ENCODE results near the gene ZNF804A.

Gene ZNF804A

GRCh38 chr2:184598316-184599053 lies at the start of gene ZNF804A:
ZNF804A (plus strand) TSS chr2:184598529; CDS start chr2:184598960, 431 bp downstream.
- no peak for FAIRE-seq

- FAIRE-seq: no peak
Measured at GRCh38 chr2:184549153-184549552, 49.2 kb upstream of the ZNF804A start.

GRCh38 chr2:184551626-184552025 lies 46.7 kb upstream of the ZNF804A start:
- no peak for FAIRE-seq

GRCh38 chr2:184554736-184555135 lies 43.6 kb upstream of the ZNF804A start:
- FAIRE-seq: no peak

GRCh38 chr2:184555352-184555751 lies 43.0 kb upstream of the ZNF804A start:
- no peak for FAIRE-seq

DNA sequence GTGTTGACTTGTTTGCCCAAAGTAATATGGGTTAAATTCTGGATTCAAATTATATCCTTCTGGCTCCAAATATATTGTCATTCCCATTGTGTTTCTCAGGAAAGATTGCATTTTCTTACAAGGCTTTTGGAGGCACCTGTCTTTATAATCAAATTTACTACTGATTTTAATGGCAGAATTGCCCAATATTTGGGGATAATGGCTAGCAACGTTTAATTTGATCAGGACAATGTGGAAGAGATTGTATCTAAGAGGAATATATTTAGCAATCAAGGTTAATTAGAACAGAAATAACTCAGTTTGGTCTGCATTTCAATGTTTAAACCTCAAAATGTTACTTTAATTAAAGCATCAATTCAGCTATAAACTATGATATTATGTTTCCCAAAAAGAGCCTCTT lies 41.7 kb upstream of the ZNF804A start:
- FAIRE-seq: no peak

GRCh38 chr2:184558713-184559464 lies 39.4 kb upstream of the ZNF804A start:
- no peak for FAIRE-seq

DNA sequence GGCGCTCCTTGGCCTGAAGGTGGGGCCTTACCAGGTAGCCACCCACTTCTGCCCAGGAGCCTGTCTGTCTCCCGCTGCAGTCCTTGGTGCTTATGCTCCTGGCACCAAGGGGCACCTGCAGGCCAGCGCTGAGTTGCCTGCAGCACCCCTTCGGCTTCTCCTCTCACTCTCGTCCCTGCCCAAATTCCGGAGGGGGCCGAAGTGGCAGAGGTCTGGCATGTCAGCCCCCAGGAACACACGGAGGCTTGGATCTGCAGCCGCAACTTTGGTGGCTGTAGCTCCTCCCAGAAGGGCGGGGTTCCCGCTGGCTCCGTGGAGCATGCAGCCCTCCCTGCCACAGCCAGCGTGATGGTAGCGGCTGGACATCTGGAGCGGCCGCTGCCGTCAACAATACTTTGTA lies 37.7 kb upstream of the ZNF804A start:
- no peak for FAIRE-seq

GRCh38 chr2:184562532-184562931 lies 35.8 kb upstream of the ZNF804A start:
- FAIRE-seq: no peak

DNA sequence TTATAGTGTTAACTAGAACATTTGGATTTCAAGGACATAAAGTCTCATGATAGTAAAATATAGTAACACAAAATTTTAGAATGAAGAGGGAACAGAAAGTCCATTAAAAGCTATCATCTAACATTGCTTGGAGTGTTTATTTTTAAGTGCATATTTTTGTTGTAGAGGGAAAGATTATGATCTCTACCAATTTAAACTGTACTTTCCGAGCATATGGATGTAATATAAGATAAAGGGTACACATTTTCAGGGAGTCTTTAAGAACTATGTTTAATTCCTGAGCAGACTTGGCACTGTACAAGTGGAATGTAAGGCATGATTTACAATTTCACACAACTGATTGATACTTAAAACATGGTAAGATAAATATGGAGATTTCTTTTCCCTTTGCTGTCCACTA lies 34.2 kb upstream of the ZNF804A start:
- FAIRE-seq: no peak

GRCh38 chr2:184566716-184567115 lies 31.6 kb upstream of the ZNF804A start:
- no peak for FAIRE-seq

DNA sequence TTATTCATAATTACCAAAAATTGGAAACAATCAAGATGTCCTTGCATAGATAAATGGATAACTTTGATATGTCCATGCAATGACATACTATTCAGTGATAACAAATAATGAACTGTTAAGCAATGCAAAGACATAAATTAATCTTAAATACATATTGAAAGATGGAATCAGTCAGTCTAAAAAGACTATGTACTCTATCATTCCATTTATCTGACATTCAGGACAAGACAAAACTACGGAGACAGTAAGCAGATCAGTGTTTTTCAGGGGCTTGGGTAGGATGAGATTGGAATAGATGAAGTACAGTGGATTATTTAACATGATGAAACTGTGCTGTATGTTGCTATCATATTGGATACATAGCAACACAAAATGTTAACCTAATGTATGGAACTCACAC lies 21.3 kb upstream of the ZNF804A start:
- no peak for FAIRE-seq

GRCh38 chr2:184577743-184578142 lies 20.6 kb upstream of the ZNF804A start:
- FAIRE-seq: no peak

- FAIRE-seq: no peak
Measured at GRCh38 chr2:184579226-184579625, 19.1 kb upstream of the ZNF804A start.

DNA sequence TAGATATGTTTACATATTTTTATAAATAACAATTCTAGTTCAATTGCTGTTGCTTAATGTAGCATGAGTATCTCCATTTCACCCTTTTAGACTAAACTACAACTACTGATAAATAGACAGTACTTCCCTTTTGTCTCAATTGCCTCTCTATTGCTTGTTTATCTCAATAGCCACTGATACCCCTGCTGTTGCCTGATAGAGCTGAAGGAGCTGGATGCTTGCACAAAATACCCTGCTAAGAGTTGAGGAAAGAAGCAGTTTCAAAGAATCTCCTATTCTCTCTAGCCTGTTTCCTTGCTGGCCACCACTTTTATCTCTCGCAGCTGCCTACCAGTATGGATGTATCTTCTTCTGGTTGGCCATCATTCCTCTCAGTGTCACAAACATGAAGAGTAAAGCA lies 16.9 kb upstream of the ZNF804A start:
- no peak for FAIRE-seq

GRCh38 chr2:184589261-184589660 lies 9.1 kb upstream of the ZNF804A start:
- no peak for FAIRE-seq

GRCh38 chr2:184596819-184597411 lies 1.4 kb upstream of the ZNF804A start:
- no peak for FAIRE-seq

DNA sequence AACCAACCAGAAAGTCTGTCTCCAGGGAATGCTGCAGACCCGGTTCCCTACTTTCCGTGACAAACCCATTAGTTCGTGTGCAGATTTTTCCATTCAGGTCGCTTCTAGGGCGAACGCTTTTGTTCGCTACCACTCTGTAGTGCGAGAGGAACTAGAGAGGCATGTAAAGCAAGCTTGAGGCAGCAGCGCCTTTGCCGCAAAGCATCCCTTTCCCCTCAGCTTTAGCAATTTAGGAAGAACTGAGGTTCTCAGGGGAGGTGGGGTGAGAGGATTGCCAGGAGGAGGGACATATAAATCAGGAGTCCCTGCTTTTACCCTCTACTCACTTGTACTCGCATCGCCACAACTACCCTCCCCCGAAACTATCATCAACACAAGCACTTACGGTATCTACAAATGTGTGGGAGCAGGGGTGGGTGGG lies 748 bp upstream of the ZNF804A start:
- no peak for FAIRE-seq

- FAIRE-seq: no peak
Measured at GRCh38 chr2:184598002-184598315, 370 bp upstream of the ZNF804A start.

DNA sequence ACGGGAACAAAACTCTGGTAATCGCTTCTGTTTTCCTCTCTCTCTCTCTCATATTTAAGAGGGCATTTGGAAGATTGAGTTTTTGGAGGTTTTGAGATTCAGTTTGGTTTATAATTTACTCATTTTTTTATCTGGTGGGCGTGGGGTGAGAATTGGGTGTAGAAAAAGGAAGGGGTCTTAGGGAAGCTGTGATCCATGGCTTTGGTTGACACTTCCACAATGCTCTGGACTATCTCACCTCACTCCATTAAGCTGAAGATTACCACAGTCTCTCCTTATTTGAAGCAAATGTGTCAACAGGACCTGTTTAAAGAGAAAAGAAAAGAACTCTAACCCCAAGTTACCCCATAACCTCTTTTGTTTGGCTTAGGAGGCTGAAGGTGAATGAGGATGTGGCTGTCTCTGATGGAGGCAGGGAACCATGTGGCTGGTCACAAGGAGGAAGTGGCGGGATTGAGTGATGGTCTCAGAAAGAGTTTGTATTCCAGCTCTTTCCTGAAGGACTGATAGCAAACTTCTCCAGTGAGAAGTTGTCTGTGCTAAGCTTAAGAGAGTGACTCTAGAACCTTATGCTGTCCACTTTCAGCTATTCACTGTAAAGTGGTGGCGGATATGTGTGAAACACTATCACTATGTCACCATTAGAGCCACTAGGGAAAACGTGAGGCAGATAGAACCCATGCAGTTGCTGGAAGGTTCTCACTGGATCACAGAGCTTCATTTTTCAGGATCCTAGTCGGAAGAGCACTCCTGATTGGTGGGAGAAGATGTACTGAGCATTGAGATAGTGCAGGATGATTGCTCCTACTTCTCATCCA lies 934 bp downstream of the ZNF804A start:
- FAIRE-seq: no peak

DNA sequence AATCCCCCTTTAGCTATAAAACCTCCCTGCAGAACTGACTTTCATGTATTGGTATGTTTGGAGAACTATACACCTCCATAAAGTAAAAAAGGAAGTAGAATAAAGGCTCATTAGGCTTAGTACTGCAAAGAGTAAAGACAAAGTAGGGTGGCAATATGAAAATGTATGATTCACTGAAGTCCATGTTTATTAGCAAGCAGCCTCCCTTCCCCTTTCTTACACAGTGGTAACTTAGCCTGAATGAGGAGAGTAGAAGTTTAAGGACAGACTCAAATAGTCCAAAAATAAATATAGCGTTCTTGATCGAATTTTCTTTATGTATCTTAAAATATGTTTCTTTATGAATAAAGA lies 1.5 kb downstream of the ZNF804A start:
- FAIRE-seq: no peak

- FAIRE-seq: no peak
Measured at GRCh38 chr2:184602734-184603133, 4.4 kb downstream of the ZNF804A start.

DNA sequence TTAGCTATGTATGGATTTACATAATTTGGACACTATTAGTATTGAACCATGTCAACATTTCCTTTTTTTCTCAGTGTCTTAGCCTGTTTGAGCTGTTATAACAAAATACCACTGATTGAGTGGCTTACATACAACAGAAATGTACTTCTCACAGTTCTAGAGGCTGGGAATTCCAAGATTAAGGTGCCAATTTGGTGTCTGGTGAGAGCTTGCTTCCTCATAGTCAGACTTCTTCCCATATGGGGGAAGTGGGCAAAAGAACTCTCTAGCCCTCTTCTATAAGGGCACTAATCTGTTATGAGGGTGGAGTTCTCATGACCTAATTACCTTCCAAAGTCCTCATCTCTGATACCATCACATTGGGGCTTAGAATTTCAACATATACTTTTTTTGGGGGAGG lies 12.6 kb downstream of the ZNF804A start:
- FAIRE-seq: no peak

Measured in G401.6 (cell line).